ENCODE measurements around the gene ZFYVE19. TPM values are rescaled to one million over a fixed set of nuclear protein-coding genes. Genes with fewer than 3 reads are reported as not detected.

Gene ZFYVE19
- total RNA-seq, 2 donors from 2014 or later, result 27.0 to 29.3 TPM

DNA sequence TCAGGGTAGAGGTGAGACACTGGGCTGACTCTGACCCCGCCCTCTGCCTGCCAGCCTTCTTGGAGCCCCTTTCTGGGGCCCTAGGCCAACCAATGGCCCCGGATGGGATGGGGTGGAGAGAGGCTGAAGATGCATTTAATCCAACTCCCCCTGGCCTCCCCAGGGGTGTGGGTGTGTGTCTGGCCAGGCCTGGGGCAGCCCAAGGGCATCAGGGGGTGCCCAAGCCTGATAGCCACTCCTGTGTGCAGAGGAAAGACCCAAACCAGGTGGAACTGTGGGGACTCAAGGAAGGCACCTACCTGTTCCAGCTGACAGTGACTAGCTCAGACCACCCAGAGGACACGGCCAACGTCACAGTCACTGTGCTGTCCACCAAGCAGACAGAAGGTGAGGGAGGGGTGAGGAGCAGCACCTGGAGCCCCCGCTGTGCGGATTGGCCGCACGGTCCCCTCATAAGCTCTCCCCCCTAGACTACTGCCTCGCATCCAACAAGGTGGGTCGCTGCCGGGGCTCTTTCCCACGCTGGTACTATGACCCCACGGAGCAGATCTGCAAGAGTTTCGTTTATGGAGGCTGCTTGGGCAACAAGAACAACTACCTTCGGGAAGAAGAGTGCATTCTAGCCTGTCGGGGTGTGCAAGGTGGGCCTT, 46.5 kb downstream of the ZFYVE19 start:
- Histone ChIP-seq H3K4me1 (peaks cover 20% of the 10 kb centered on the region), H3K27ac (no peak overlapping the region), H3K9me3 (no peaks in the 10 kb centered on the region), H3K27me3 (no peaks in the 10 kb centered on the region), H3K36me3 (replicated peaks in 1 of 2; ENCODE audit: insufficient read depth in 1 of 2, low read depth in 2 of 2) (peaks cover 5 to 27% of the 10 kb centered on the region in 2 donors), H3K4me3 (no peak overlapping the region)
- intact Hi-C loops (cut with DNase I), result no loop called here
- DNase-seq, result no peak
- ATAC-seq, result no peak
- 84 to 88% methylated on average over 12 to 13 of the region's 16 CpGs for WGBS, 2 donors
- TF ChIP-seq, protein P1, sequence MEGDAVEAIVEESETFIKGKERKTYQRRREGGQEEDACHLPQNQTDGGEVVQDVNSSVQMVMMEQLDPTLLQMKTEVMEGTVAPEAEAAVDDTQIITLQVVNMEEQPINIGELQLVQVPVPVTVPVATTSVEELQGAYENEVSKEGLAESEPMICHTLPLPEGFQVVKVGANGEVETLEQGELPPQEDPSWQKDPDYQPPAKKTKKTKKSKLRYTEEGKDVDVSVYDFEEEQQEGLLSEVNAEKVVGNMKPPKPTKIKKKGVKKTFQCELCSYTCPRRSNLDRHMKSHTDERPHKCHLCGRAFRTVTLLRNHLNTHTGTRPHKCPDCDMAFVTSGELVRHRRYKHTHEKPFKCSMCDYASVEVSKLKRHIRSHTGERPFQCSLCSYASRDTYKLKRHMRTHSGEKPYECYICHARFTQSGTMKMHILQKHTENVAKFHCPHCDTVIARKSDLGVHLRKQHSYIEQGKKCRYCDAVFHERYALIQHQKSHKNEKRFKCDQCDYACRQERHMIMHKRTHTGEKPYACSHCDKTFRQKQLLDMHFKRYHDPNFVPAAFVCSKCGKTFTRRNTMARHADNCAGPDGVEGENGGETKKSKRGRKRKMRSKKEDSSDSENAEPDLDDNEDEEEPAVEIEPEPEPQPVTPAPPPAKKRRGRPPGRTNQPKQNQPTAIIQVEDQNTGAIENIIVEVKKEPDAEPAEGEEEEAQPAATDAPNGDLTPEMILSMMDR (IDR thresholded peaks at IDR 0.05), result no peak
- no peak for TF ChIP-seq POLR2A (IDR thresholded peaks at IDR 0.05)

DNA sequence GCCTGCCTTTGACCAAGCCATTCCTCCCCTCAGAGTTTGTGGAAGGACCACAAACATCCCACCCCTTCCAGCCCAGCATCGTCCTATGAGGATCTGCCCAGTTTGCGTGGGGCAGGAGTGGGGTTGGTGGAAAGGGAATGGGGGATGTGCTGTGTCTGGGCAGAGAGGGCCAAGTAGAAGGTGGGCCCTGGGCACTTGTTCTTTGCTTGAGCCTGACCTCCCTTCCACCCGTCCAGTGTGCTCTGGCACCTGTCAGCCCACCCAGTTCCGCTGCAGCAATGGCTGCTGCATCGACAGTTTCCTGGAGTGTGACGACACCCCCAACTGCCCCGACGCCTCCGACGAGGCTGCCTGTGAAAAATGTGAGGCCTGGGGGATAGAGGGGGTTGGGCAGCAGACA, 47.3 kb downstream of the ZFYVE19 start:
- Histone ChIP-seq H3K27ac (no peak overlapping the region), H3K4me1 (peaks cover 28% of the 10 kb centered on the region), H3K27me3 (no peaks in the 10 kb centered on the region), H3K36me3 (replicated peaks in 1 of 2; ENCODE audit: insufficient read depth in 1 of 2, low read depth in 2 of 2) (peaks cover 5 to 27% of the 10 kb centered on the region in 2 donors), H3K9me3 (no peaks in the 10 kb centered on the region), H3K4me3 (no peak overlapping the region)
- intact Hi-C loops (cut with DNase I), result no loop called here
- WGBS, 2 donors, result 84 to 96% methylated on average over 5 to 10 of the region's 10 CpGs
- DNase-seq (no peak), ATAC-seq (no peak)
- TF ChIP-seq, protein P1 (IDR thresholded peaks at IDR 0.05), result no peak
- TF ChIP-seq POLR2A (IDR thresholded peaks at IDR 0.05), result no peak

DNA sequence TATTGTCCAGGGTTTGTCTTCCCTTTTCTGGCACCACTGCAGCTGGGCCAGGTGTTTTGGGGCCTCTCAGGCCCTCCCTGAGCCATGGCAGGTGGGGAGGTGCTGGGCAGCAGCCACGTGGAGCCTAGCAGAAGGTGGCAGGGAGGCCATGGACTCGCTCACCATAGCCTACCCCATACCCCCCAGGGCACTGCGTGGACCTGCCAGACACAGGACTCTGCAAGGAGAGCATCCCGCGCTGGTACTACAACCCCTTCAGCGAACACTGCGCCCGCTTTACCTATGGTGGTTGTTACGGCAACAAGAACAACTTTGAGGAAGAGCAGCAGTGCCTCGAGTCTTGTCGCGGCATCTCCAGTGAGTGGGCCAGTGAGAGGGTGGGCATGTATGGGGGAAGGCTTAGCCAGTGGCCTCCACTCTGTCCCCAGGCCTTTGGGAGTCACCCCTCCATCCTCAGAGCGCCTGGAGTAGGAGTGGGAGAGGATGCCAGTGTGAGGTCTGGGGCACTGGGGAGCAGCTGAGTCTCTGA, 48.9 kb downstream of the ZFYVE19 start:
- Histone ChIP-seq H3K27ac (no peak overlapping the region), H3K4me1 (peaks cover 36% of the 10 kb centered on the region), H3K27me3 (no peaks in the 10 kb centered on the region), H3K9me3 (no peaks in the 10 kb centered on the region), H3K4me3 (no peak overlapping the region), H3K36me3 (replicated peaks in 1 of 2; ENCODE audit: insufficient read depth in 1 of 2, low read depth in 2 of 2) (peaks cover 5 to 25% of the 10 kb centered on the region in 2 donors)
- WGBS, 2 donors, result 80 to 91% methylated on average over 8 to 10 of the region's 13 CpGs
- no peak for TF ChIP-seq POLR2A (IDR thresholded peaks at IDR 0.05)
- TF ChIP-seq, protein P1 (IDR thresholded peaks at IDR 0.05), result no peak
- ATAC-seq (no peak), DNase-seq (no peak)
- intact Hi-C loops (cut with DNase I), result loop anchor here (5.0 kb wide), 1 partner anchor 37 kb away; the partner anchor contains the start of gene VPS18

DNA sequence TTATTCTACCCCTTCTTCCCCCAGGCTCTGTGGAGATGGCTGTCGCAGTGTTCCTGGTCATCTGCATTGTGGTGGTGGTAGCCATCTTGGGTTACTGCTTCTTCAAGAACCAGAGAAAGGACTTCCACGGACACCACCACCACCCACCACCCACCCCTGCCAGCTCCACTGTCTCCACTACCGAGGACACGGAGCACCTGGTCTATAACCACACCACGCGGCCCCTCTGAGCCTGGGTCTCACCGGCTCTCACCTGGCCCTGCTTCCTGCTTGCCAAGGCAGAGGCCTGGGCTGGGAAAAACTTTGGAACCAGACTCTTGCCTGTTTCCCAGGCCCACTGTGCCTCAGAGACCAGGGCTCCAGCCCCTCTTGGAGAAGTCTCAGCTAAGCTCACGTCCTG, 49.9 kb downstream of the ZFYVE19 start:
- TF ChIP-seq POLR2A (IDR thresholded peaks at IDR 0.05), result no peak
- TF ChIP-seq, protein P1 (IDR thresholded peaks at IDR 0.05), result no peak
- Histone ChIP-seq H3K27ac (peak overlapping the region in 3 of 4 donors; percentile 58 to 74 (median 72)), H3K9me3 (no peaks in the 10 kb centered on the region), H3K36me3 (replicated peaks in 1 of 2; ENCODE audit: insufficient read depth in 1 of 2, low read depth in 2 of 2) (peaks cover 5 to 25% of the 10 kb centered on the region in 2 donors), H3K27me3 (no peaks in the 10 kb centered on the region), H3K4me1 (peaks cover 36% of the 10 kb centered on the region), H3K4me3 (no peak overlapping the region)
- 50 to 67% methylated on average over 1 to 8 of the region's 8 CpGs for WGBS, 2 donors
- ATAC-seq, result no peak
- no peak for DNase-seq
- intact Hi-C loops (cut with DNase I), result loop anchor here (5.0 kb wide), 1 partner anchor 36 kb away; the partner anchor contains the start of gene VPS18
